GM18508 (cell line): ENCODE results near the gene DHRS13.
"Not testable (repeated sequence)": the region's sequence is repeated elsewhere in the genome, so short reads cannot be mapped to it uniquely, and the experiment has no call there.

Experiments used
- ATAC-seq: cut with Tn5 transposase; IDR thresholded peaks from one replicate; pipeline ENCODE4 v1.9.1; 2021; ENCODE audit warnings: moderate number of reproducible peaks; ENCODE audit not compliant: insufficient read depth, unreplicated experiment

DHRS13 gene

GRCh38 chr17:28864991-28865849, 37.7 kb downstream of the DHRS13 start:
- ATAC-seq: no peak

- ATAC-seq: no peak
These were observed 38.9 kb downstream of the DHRS13 start for GRCh38 chr17:28863953-28864352.

DNA sequence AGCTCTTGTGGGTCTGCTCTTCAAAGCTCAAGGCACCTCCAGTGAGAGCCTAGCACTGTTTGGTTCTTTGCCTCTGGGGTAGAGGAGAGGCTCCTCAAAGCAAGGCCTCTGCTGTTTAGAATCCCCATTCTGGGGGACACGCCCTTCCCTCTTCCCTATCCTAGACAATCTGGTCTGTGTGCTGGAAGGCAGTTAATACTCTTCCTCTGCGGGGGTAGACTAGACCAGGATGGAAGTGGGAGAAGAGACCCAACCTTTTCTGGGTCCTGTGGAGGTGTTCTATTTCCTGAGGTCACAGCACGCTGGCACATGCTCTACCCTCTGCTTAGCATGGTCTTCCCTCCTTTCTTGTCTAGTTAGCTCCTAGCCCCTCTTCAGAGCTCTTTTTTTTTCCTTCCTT, 40.3 kb downstream of the DHRS13 start:
- no peak for ATAC-seq

GRCh38 chr17:28861393-28862203, 41.3 kb downstream of the DHRS13 start:
- ATAC-seq: no peak

DNA sequence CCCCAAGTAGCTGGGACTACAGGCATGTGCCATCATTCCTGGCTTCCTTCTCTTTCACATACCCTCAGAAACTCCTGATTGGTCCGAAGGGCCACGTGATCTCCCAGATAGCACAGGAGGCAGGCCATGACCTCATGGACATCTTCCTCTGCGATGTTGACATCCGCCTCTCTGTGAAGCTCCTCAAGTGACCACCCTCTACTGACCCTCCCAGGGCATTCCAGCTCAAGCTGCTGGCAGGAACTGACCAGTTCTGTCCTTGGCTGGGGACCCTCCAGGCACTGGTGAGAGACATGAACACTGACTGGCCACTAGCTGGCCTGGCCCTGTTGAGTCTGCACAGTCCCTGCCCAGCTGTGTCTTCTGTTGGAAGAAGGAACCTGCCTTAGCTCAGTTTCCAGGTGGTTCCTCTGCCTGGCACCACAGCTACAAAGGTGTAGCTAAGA, 42.5 kb downstream of the DHRS13 start:
- no peak for ATAC-seq

GRCh38 chr17:28858801-28859355, 44.0 kb downstream of the DHRS13 start:
- ATAC-seq: no peak

- ATAC-seq: no peak
These were observed 44.7 kb downstream of the DHRS13 start for GRCh38 chr17:28857905-28858800.

DNA sequence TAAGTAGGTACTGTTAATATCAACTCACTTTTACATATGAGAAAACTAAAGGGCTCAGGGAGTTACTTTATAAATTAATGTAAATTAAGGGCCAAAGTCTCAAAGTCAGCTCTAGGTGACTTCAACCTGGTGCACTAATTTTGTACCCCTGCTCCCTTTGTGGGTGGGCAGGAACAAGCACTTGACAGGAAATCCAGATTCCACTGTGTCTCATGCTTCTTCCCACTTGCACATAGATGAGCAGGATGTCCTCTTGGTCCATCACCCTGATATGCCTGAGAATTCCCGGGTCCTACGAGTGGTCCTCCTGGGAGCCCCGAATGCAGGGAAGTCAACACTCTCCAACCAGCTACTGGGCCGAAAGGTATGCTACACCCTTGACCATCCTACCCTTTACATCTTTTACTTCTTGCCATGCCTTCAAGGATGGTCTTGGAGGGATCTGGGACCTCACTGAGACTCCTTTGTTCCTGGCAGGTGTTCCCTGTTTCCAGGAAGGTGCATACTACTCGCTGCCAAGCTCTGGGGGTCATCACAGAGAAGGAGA, 46.8 kb downstream of the DHRS13 start:
- no peak for ATAC-seq

DNA sequence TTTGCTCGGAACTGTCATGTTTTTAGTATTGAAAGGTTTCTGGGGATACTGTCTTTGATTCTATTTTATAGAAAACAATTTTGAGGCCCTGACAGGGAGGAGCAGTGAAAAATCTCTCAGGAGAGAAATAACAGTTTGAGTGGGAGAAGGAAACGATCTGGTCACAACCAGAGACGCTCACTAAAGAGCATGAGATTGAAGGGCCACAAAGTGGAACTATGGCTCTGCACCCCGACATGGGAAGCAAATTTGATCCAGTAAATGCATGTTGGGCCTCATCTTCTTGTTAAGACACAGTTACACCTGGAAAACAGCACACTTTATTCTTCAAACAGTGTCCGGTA, 47.6 kb downstream of the DHRS13 start:
- no peak for ATAC-seq

GRCh38 chr17:28854457-28855335, 48.2 kb downstream of the DHRS13 start, which contains the start of gene ERAL1:
TSS of gene ERAL1 (plus strand) at chr17:28855016. CDS start at chr17:28855035, 19 bp downstream.
- peak; percentile 83 for ATAC-seq

- ATAC-seq: no peak
These were observed 49.6 kb downstream of the DHRS13 start for GRCh38 chr17:28853295-28853694.

DNA sequence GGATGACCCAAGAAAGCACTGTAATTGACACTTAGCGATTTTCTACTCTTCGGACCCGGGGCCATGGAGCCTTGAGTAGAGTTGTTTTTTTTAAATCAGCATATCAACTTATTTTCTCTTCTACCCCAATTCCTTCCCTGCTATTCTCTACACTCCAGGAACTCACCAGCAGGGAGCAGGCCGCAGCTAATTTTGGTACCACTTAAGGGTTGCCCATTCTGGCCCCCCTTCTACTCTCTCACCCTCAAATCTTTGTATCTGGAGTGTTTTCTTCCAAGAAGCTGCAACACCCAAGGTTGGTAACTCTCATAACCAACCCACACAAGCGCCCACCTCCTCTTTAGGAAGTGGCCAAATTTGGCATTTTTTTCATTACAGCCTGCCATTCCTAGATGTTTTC, 53.6 kb downstream of the DHRS13 start:
- ATAC-seq: no peak

DNA sequence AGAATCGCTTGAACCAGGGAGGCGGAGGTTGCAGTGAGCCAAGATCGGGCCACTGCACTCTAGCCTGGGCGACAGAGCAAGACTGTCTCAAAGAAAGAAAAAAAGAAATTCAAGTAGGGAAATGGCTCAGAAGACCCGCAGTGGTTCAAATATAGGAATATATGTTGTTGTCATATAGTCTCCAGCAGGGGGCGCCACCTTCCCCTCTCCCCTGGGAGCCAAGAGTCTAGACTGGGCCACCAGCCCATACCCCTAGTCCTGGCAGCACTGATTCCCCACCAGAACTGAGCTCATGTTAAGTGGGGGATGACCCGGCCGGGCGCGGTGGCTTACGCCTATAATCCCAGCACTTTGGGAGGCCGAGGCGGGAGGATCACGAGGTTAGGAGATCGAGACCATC, 54.2 kb downstream of the DHRS13 start:
- not testable (repeated sequence) for ATAC-seq
